MM.1S (cell line): ENCODE results near the gene PSEN2.

ENCODE experiments used
- DNase-seq: peaks from one replicate; pipeline ENCODE4 v3.0.0-alpha.2; 2015
- H2AFZ ChIP-seq: fragments of 300-600 bp; sonication (generic); 2 replicates; pipeline ENCODE4 v1.6.0; 2016; ENCODE audit warnings: antibody characterized with exemption, low read length
- H3F3A ChIP-seq: fragments of 300-600 bp; sonication (generic); 2 replicates; pipeline ENCODE4 v1.6.1; 2016; ENCODE audit warnings: mild to moderate bottlenecking, antibody characterized with exemption, low read length, moderate library complexity, mixed read lengths; ENCODE audit not compliant: insufficient read depth
- H3K27ac ChIP-seq: fragments of 300-600 bp; sonication (generic); 2 replicates; pipeline ENCODE4 v1.5.1; 2016; ENCODE audit warnings: mild to moderate bottlenecking, low read length
- H3K27me3 ChIP-seq: fragments of 300-600 bp; sonication (generic); replicated peaks from 2 replicates; pipeline ENCODE4 v1.6.0; 2016; ENCODE audit warnings: low read length; ENCODE audit not compliant: insufficient read depth
- H3K36me3 ChIP-seq: fragments of 300-600 bp; sonication (generic); replicated peaks from 2 replicates; pipeline ENCODE4 v1.6.1; 2016; ENCODE audit warnings: mild to moderate bottlenecking, low read length, mixed read lengths; ENCODE audit not compliant: insufficient read depth
- H3K4me1 ChIP-seq: fragments of 300-600 bp; sonication (generic); 2 replicates; pipeline ENCODE4 v1.6.1; 2016; ENCODE audit warnings: low read length, mixed read lengths
- H3K4me2 ChIP-seq: fragments of 300-600 bp; sonication (generic); 2 replicates; pipeline ENCODE4 v1.6.0; 2016; ENCODE audit warnings: low read depth, low read length
- H3K4me3 ChIP-seq: fragments of 300-600 bp; sonication (generic); 2 replicates; pipeline ENCODE4 v1.5.1; 2016; ENCODE audit warnings: low read length, mixed read lengths
- H3K79me2 ChIP-seq: fragments of 300-600 bp; sonication (generic); 2 replicates; pipeline ENCODE4 v1.6.1; 2016; ENCODE audit warnings: mixed run types, low read length, mixed read lengths
- H3K9ac ChIP-seq: fragments of 300-600 bp; sonication (generic); 2 replicates; pipeline ENCODE4 v1.6.1; 2016; ENCODE audit warnings: low read length, mixed read lengths
- H3K9me2 ChIP-seq: fragments of 300-600 bp; sonication (generic); replicated peaks from 2 replicates; pipeline ENCODE4 v1.6.1; 2016; ENCODE audit warnings: mild to moderate bottlenecking, low read length, mixed read lengths; ENCODE audit not compliant: insufficient read depth
- H3K9me3 ChIP-seq: fragments of 300-600 bp; sonication (generic); replicated peaks from 2 replicates; pipeline ENCODE4 v1.6.1; 2016; ENCODE audit warnings: mild to moderate bottlenecking, low read length, mixed read lengths; ENCODE audit not compliant: insufficient read depth
- H4K20me1 ChIP-seq: fragments of 300-600 bp; sonication (generic); 2 replicates; pipeline ENCODE4 v1.6.1; 2016; ENCODE audit warnings: mild to moderate bottlenecking, low read length, moderate library complexity, mixed read lengths; ENCODE audit not compliant: insufficient read depth
- EZH2 ChIP-seq: fragments of 300-600 bp; sonication (generic); optimal IDR thresholded peaks from 2 replicates; pipeline ENCODE3; 2017; ENCODE audit warnings: low read depth, mild to moderate bottlenecking, antibody characterized with exemption, low read length, mixed read lengths
- EZH2phosphoT487 ChIP-seq: fragments of 300-600 bp; sonication (generic); IDR thresholded peaks from 2 replicates; pipeline ENCODE4 v1.6.1; 2018; ENCODE audit warnings: antibody characterized with exemption, low read length
- TF ChIP-seq, protein P1 (sequence below): fragments of 300-600 bp; sonication (generic); IDR thresholded peaks from 2 replicates; pipeline ENCODE4 v1.5.1; 2016; ENCODE audit warnings: antibody characterized with exemption, low read length, mixed read lengths

Gene PSEN2

GRCh38 chr1:226889616-226890330 lies 19.4 kb downstream of the PSEN2 start:
- Histone ChIP-seq H3K4me2 (no peak overlapping the region), H3K79me2 (no peaks in the 10 kb centered on the region), H3K36me3 (no peaks in the 10 kb centered on the region), H3K27me3 (no peaks in the 10 kb centered on the region), H3K4me3 (no peak overlapping the region), H4K20me1 (no peaks in the 10 kb centered on the region), H3K9ac (no peak overlapping the region), H3K27ac (no peak overlapping the region), H3K9me3 (no peaks in the 10 kb centered on the region), H3F3A (peaks cover 2% of the 10 kb centered on the region; the same call in 1 of the 2 replicates), H3K9me2 (no peaks in the 10 kb centered on the region), H3K4me1 (peaks cover 43% of the 10 kb centered on the region), H2AFZ (no peak overlapping the region)
- DNase-seq = no peak
- no peak for TF ChIP-seq EZH2phosphoT487
- TF ChIP-seq, protein P1, sequence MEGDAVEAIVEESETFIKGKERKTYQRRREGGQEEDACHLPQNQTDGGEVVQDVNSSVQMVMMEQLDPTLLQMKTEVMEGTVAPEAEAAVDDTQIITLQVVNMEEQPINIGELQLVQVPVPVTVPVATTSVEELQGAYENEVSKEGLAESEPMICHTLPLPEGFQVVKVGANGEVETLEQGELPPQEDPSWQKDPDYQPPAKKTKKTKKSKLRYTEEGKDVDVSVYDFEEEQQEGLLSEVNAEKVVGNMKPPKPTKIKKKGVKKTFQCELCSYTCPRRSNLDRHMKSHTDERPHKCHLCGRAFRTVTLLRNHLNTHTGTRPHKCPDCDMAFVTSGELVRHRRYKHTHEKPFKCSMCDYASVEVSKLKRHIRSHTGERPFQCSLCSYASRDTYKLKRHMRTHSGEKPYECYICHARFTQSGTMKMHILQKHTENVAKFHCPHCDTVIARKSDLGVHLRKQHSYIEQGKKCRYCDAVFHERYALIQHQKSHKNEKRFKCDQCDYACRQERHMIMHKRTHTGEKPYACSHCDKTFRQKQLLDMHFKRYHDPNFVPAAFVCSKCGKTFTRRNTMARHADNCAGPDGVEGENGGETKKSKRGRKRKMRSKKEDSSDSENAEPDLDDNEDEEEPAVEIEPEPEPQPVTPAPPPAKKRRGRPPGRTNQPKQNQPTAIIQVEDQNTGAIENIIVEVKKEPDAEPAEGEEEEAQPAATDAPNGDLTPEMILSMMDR = no peak
- no peak for TF ChIP-seq EZH2

DNA sequence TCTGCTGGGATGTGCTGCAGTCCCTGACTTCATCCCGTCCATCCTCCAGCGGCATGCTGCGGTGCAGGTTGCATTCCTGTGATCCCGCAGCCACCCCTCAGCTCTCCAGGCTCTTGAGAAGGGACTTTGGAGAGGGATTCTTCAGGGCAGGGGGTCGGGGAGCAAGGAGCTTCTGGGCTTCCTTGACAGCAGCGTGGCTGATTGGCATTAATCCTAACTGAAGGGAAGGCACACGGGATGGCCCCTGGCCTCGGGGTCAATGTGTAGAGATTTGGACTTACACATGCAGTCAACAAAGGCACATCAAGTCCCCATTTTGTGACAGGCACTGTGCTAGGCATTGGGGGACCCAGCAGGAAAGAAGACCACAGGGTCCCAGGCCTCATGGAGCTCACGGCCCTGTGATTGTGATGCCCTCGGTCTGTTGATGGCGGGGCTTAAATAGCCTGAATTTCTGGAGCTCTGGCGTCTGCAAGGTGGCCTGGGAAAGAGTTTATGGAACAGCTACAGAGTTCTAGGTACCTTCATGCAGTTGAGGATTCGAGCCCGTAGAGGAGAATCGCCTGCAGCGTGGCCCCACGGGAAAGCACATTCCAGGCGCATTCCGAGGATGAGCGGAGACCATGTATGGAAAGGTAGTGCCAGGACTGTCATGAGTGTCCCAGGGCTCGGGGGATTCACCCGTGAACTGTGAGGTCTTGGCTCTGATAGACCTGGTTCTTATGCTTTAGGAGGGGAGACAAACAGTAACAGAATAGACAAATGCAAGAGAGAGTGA lies 20.1 kb downstream of the PSEN2 start:
- H3K4me2 ChIP-seq = no peak overlapping the region
- H2AFZ ChIP-seq = no peak overlapping the region
- H3K9me2 ChIP-seq = no peaks in the 10 kb centered on the region
- TF ChIP-seq, protein P1 = no peak
- no peak for TF ChIP-seq EZH2phosphoT487
- TF ChIP-seq EZH2 = no peak
- H3K4me1 ChIP-seq = peaks cover 36% of the 10 kb centered on the region
- H3K36me3 ChIP-seq = no peaks in the 10 kb centered on the region
- DNase-seq = no peak
- H3K9ac ChIP-seq = no peak overlapping the region
- no peaks in the 10 kb centered on the region for H3K9me3 ChIP-seq
- H3K4me3 ChIP-seq = no peak overlapping the region
- no peaks in the 10 kb centered on the region for H4K20me1 ChIP-seq
- no peaks in the 10 kb centered on the region for H3F3A ChIP-seq
- no peaks in the 10 kb centered on the region for H3K27me3 ChIP-seq
- no peaks in the 10 kb centered on the region for H3K79me2 ChIP-seq
- H3K27ac ChIP-seq = no peak overlapping the region

GRCh38 chr1:226891346-226891745 lies 20.9 kb downstream of the PSEN2 start:
- Histone ChIP-seq H4K20me1 (no peaks in the 10 kb centered on the region), H3K36me3 (no peaks in the 10 kb centered on the region), H3K9ac (no peak overlapping the region), H3K27me3 (no peaks in the 10 kb centered on the region), H3K4me1 (peaks cover 27% of the 10 kb centered on the region), H3K9me3 (no peaks in the 10 kb centered on the region), H3K27ac (no peak overlapping the region), H3K4me3 (no peak overlapping the region), H3K4me2 (no peak overlapping the region), H3F3A (no peaks in the 10 kb centered on the region), H3K9me2 (no peaks in the 10 kb centered on the region), H2AFZ (no peak overlapping the region), H3K79me2 (no peaks in the 10 kb centered on the region)
- no peak for TF ChIP-seq EZH2phosphoT487
- TF ChIP-seq, protein P1 = no peak
- no peak for TF ChIP-seq EZH2
- DNase-seq = no peak
